Measurements from ENCODE around the gene MED13L. TPM values are rescaled to one million over a fixed set of nuclear protein-coding genes. Genes with fewer than 3 reads are reported as not detected.
A peak's percentile ranks its signal among the peaks of the same experiment; 100 is the strongest.

Gene MED13L
- total and polyA plus RNA-seq, 2 donors (not counting 3 experiments of a cell fraction or from before 2014, with no cell fraction given) = 27.4 to 93.6 TPM

DNA sequence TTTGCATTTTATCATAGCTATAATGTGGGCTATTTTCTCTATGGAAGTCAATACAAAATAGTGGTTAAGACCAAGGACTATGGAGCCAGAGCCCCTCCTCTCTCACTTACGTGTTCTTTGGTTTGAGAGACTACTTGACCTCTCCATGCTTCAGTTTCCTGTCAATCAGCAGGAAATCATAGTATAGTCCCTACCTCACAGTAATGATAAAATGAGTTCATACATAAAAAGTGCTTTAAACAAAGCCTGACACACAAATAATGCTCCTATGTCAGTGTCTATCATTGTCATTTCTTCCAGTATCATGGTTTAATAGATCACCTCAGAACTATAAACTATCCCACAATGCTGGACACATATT is 90.4 kb downstream of the MED13L start:
- intact Hi-C loops (cut with micrococcal nuclease) (loop anchor here (2.0 kb wide), 1 partner anchor 44 kb away; no protein-coding TSS in a partner anchor), dilution Hi-C loops (cut with MboI; ENCODE audit: extremely low pct_ligation_motif_present, low sequenced_read_pairs) (no loop called here)
- Histone ChIP-seq H3K79me2 (ENCODE audit: control insufficient read depth, insufficient read depth, low read length) (peaks cover 78% of the 10 kb centered on the region), H4K20me1 (replicated peaks; ENCODE audit: control insufficient read depth, extremely low read depth, insufficient read depth, low read length) (peaks cover 14% of the 10 kb centered on the region), H3K27me3 (ENCODE audit: control insufficient read depth in 2 of 2, insufficient read depth in 2 of 2, low read length in 2 of 2) (no peaks in the 10 kb centered on the region), H3K4me2 (ENCODE audit: insufficient read depth, low read length) (peak overlapping the region; percentile 92), H3K4me1 (ENCODE audit: control insufficient read depth, extremely low read depth, insufficient read depth, low read length) (peaks cover 50% of the 10 kb centered on the region), H3K4me3 (replicated peaks in 1 of 3; ENCODE audit: insufficient read depth in 1 of 3, low read depth in 1 of 3, low read length in 3 of 3) (no peak overlapping the region), H2AFZ (ENCODE audit: low read depth, low read length) (no peak overlapping the region), H3K9me3 (replicated peaks; ENCODE audit: control insufficient read depth, insufficient read depth, low read length) (no peaks in the 10 kb centered on the region), H3K27ac (ENCODE audit: insufficient read depth, low read depth, low read length) (peak overlapping the region; percentile 85), H3K9me1 (replicated peaks; ENCODE audit: control insufficient read depth, extremely low read depth, insufficient read depth, low read length) (peaks cover 2% of the 10 kb centered on the region), H3K9ac (replicated peaks; ENCODE audit: extremely low read depth, insufficient read depth, low read length) (peak overlapping the region; percentile 43), H3K36me3 (ENCODE audit: control insufficient read depth in 2 of 2, extremely low read depth in 1 of 2, insufficient read depth in 2 of 2, low read length in 2 of 2) (no peaks in the 10 kb centered on the region)
- TSS peak; percentile 33 for BruUV-seq (replicated peaks)
- FAIRE-seq = peak; percentile 72
- DNase-seq (ENCODE audit: low read depth, low spot score) = no peak
- TF ChIP-seq MYC (IDR thresholded peaks at IDR 0.05; ENCODE audit: low read depth, low read length) = no peak
- no peak for TF ChIP-seq JUN (IDR thresholded peaks at IDR 0.05; ENCODE audit: borderline replicate concordance, insufficient read depth, insufficient read length, low read depth)
- TF ChIP-seq FOS (IDR thresholded peaks at IDR 0.05; ENCODE audit: borderline replicate concordance, insufficient read depth, low read length) = peak; percentile 6
- TF ChIP-seq, protein P1, sequence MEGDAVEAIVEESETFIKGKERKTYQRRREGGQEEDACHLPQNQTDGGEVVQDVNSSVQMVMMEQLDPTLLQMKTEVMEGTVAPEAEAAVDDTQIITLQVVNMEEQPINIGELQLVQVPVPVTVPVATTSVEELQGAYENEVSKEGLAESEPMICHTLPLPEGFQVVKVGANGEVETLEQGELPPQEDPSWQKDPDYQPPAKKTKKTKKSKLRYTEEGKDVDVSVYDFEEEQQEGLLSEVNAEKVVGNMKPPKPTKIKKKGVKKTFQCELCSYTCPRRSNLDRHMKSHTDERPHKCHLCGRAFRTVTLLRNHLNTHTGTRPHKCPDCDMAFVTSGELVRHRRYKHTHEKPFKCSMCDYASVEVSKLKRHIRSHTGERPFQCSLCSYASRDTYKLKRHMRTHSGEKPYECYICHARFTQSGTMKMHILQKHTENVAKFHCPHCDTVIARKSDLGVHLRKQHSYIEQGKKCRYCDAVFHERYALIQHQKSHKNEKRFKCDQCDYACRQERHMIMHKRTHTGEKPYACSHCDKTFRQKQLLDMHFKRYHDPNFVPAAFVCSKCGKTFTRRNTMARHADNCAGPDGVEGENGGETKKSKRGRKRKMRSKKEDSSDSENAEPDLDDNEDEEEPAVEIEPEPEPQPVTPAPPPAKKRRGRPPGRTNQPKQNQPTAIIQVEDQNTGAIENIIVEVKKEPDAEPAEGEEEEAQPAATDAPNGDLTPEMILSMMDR (IDR thresholded peaks at IDR 0.05; ENCODE audit: extremely low read depth in 1 of 2, insufficient read depth in 1 of 2, low read depth in 1 of 2, low read length in 2 of 2) = no peak
- POLR2A ChIA-PET = no interaction called here
- CTCF ChIA-PET = interaction anchor here (0.6 to 2.0 kb wide), 5 partner anchors 9 to 64 kb away, joined by 3 to 4 read pairs (median 3); no protein-coding TSS in a partner anchor

DNA sequence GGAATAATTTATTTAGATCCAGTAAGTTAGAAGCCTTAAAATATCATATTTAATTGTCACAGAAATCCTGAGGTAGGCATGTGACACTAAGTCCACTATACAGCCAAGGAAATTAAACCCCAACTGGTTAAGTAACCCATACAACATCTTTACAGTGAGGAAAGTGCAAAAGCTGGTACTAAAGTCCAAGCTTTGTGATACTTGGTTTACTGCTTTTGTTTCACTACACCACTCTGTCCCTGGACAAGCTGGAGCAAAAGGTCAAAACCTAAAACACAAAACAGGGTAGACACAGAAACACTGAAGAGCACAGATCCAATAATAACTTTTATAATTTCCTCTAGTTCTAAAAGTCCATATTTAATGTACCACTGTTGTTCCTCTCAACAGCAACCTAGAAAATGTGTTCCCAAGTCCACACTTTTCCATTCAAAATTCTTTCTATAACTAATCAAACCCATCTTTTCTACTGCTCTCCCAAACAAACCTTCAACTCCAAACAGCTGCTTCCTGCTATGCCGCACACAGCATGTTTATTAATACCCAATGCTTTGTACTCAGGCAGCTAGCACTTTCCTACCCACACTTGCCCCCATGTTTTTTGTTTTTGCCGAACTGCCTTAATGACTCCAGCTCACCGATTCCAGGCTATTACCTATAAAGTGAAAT is 90.9 kb downstream of the MED13L start:
- CTCF ChIA-PET = interaction anchor here (0.6 to 2.0 kb wide), 6 partner anchors 8 to 63 kb away, joined by 3 to 4 read pairs (median 3); no protein-coding TSS in a partner anchor
- Histone ChIP-seq H3K27me3 (ENCODE audit: control insufficient read depth in 2 of 2, insufficient read depth in 2 of 2, low read length in 2 of 2) (no peaks in the 10 kb centered on the region), H3K9me1 (replicated peaks; ENCODE audit: control insufficient read depth, extremely low read depth, insufficient read depth, low read length) (peaks cover 2% of the 10 kb centered on the region), H3K4me3 (replicated peaks in 1 of 3; ENCODE audit: insufficient read depth in 1 of 3, low read depth in 1 of 3, low read length in 3 of 3) (no peak overlapping the region), H2AFZ (ENCODE audit: low read depth, low read length) (no peak overlapping the region), H3K4me1 (ENCODE audit: control insufficient read depth, extremely low read depth, insufficient read depth, low read length) (peaks cover 50% of the 10 kb centered on the region), H3K79me2 (ENCODE audit: control insufficient read depth, insufficient read depth, low read length) (peaks cover 78% of the 10 kb centered on the region), H3K27ac (ENCODE audit: insufficient read depth, low read depth, low read length) (peak overlapping the region; percentile 85), H3K4me2 (ENCODE audit: insufficient read depth, low read length) (peak overlapping the region; percentile 92), H4K20me1 (replicated peaks; ENCODE audit: control insufficient read depth, extremely low read depth, insufficient read depth, low read length) (peaks cover 14% of the 10 kb centered on the region), H3K9ac (replicated peaks; ENCODE audit: extremely low read depth, insufficient read depth, low read length) (peak overlapping the region; percentile 43), H3K36me3 (ENCODE audit: control insufficient read depth in 2 of 2, extremely low read depth in 1 of 2, insufficient read depth in 2 of 2, low read length in 2 of 2) (no peaks in the 10 kb centered on the region), H3K9me3 (replicated peaks; ENCODE audit: control insufficient read depth, insufficient read depth, low read length) (no peaks in the 10 kb centered on the region)
- TF ChIP-seq MYC (IDR thresholded peaks at IDR 0.05; ENCODE audit: low read depth, low read length) (no peak), FOS (IDR thresholded peaks at IDR 0.05; ENCODE audit: borderline replicate concordance, insufficient read depth, low read length) (no peak), POLR2A (IDR thresholded peaks at IDR 0.05; ENCODE audit: low read depth, low read length) (no peak), GATA2 (IDR thresholded peaks at IDR 0.05; ENCODE audit: insufficient read depth, insufficient read length, low read depth, low read length) (no peak), EZH2 (IDR thresholded peaks at IDR 0.05; ENCODE audit: borderline replicate concordance, low read depth, low read length, severe bottlenecking) (no peak), JUN (IDR thresholded peaks at IDR 0.05; ENCODE audit: borderline replicate concordance, insufficient read depth, insufficient read length, low read depth) (no peak), POLR2AphosphoS5 (IDR thresholded peaks at IDR 0.05; ENCODE audit: insufficient read depth, low read depth, low read length) (no peak)
- TF ChIP-seq, protein P1 (IDR thresholded peaks at IDR 0.05; ENCODE audit: extremely low read depth in 1 of 2, insufficient read depth in 1 of 2, low read depth in 1 of 2, low read length in 2 of 2) = no peak
- TF ChIP-seq, protein P2, sequence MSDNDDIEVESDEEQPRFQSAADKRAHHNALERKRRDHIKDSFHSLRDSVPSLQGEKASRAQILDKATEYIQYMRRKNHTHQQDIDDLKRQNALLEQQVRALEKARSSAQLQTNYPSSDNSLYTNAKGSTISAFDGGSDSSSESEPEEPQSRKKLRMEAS (IDR thresholded peaks at IDR 0.05; ENCODE audit: insufficient read depth, insufficient read length) = no peak
- TSS peak; percentile 12 for BruUV-seq (replicated peaks)
- dilution Hi-C loops (cut with MboI; ENCODE audit: extremely low pct_ligation_motif_present, low sequenced_read_pairs) (no loop called here), intact Hi-C loops (cut with micrococcal nuclease) (loop anchor here (2.0 kb wide), 1 partner anchor 44 kb away; no protein-coding TSS in a partner anchor)
- DNase-seq (ENCODE audit: low read depth, low spot score) (peak; percentile 88), FAIRE-seq (no peak)
- POLR2A ChIA-PET = no interaction called here
